IMR-90 (cell line): ENCODE results near the gene PATL2. TPM values are rescaled to one million over a fixed set of nuclear protein-coding genes. Genes with fewer than 3 reads are reported as not detected.

Experiments
- ATAC-seq: fragments of 200-7000 bp; cut with Tn5 transposase; 2 replicates; pipeline ENCODE4 v1.9.1; 2020; ENCODE audit warnings: low read depth, mild to moderate bottlenecking, moderate library complexity
- BruUV-seq: library from RNA; stranded (reverse); fragments of 400-500 nt; replicated peaks from 2 replicates; lab custom pipeline; 2021; lab: Mats Ljungman, UMichigan
- CTCF ChIA-PET: fragments of 300-600 bp; formaldehyde crosslinking; extraction: SDS; loops from one replicate; lab custom pipeline; 2021; ENCODE audit warnings: antibody characterized with exemption; lab: Yijun Ruan, JAX
- POLR2A ChIA-PET: fragments of 300-600 bp; sonication (Branson Sonifier 250); formaldehyde crosslinking; loops from one replicate; lab custom pipeline; 2022; ENCODE audit warnings: antibody characterized with exemption; ENCODE audit not compliant: unreplicated experiment; lab: Charles Lee
- DNase-seq: peaks from one replicate; pipeline ENCODE4 v3.0.0; 2013
- H2AFZ ChIP-seq: replicated peaks from 2 replicates; pipeline ENCODE3; 2013; ENCODE audit warnings: low read length, mild to moderate bottlenecking; ENCODE audit not compliant: poor library complexity
- H2AK5ac ChIP-seq: 2 replicates; pipeline ENCODE4 v1.6.1; 2013; ENCODE audit warnings: low read depth, low read length, inconsistent platforms
- H2AK9ac ChIP-seq: replicated peaks from 2 replicates; pipeline ENCODE3; 2013; ENCODE audit warnings: mild to moderate bottlenecking, low read depth, low read length, moderate library complexity; ENCODE audit not compliant: poor library complexity
- H2BK120ac ChIP-seq: 2 replicates; pipeline ENCODE4 v1.6.1; 2013; ENCODE audit warnings: low read depth, low read length, inconsistent platforms
- H2BK15ac ChIP-seq: 3 replicates; pipeline ENCODE4 v1.6.1; 2013; ENCODE audit warnings: low read depth, low read length, inconsistent platforms
- H2BK20ac ChIP-seq: 2 replicates; pipeline ENCODE4 v1.6.1; 2013; ENCODE audit warnings: low read depth, mild to moderate bottlenecking, inconsistent platforms, low read length, moderate library complexity
- H2BK5ac ChIP-seq: 2 replicates; pipeline ENCODE4 v1.6.1; 2013; ENCODE audit warnings: mild to moderate bottlenecking, low read depth, low read length, inconsistent platforms; ENCODE audit not compliant: poor library complexity, severe bottlenecking
- H3K14ac ChIP-seq: replicated peaks from 2 replicates; pipeline ENCODE4 v1.6.1; 2013; ENCODE audit warnings: low read depth, low read length, inconsistent platforms
- H3K18ac ChIP-seq: 2 replicates; pipeline ENCODE4 v1.6.1; 2013; ENCODE audit warnings: low read depth, low read length, control low read depth
- H3K23ac ChIP-seq: 2 replicates; pipeline ENCODE4 v1.6.1; 2013; ENCODE audit warnings: low read depth, low read length, inconsistent platforms
- H3K27ac ChIP-seq: 2 replicates; pipeline ENCODE4 v1.5.1; 2013; ENCODE audit warnings: mild to moderate bottlenecking, control low read depth, low read length; ENCODE audit not compliant: insufficient read depth
- H3K27me3 ChIP-seq: 2 replicates; pipeline ENCODE4 v1.6.1; 2013; ENCODE audit warnings: low read length; ENCODE audit not compliant: control insufficient read depth, insufficient read depth
- H3K36me3 ChIP-seq: 2 replicates; pipeline ENCODE4 v1.6.1; 2013; ENCODE audit warnings: low read length, mixed read lengths; ENCODE audit not compliant: control insufficient read depth, insufficient read depth
- H3K4ac ChIP-seq: 2 replicates; pipeline ENCODE4 v1.6.1; 2013; ENCODE audit warnings: low read depth, low read length, inconsistent platforms
- H3K4me1 ChIP-seq: 2 replicates; pipeline ENCODE4 v1.6.1; 2013; ENCODE audit warnings: low read length, mixed read lengths; ENCODE audit not compliant: control insufficient read depth, insufficient read depth
- H3K4me2 ChIP-seq: 2 replicates; pipeline ENCODE4 v1.6.1; 2013; ENCODE audit warnings: low read depth, mild to moderate bottlenecking, control low read depth, low read length, moderate library complexity
- H3K4me3 ChIP-seq: 2 replicates; pipeline ENCODE4 v1.5.1; 2013; ENCODE audit warnings: low read depth, mild to moderate bottlenecking, control low read depth, low read length, moderate library complexity; ENCODE audit not compliant: insufficient read depth
- H3K56ac ChIP-seq: 2 replicates; pipeline ENCODE4 v1.6.1; 2013; ENCODE audit warnings: low read length, inconsistent platforms; ENCODE audit not compliant: insufficient read depth; ENCODE audit errors: extremely low read depth
- H3K79me1 ChIP-seq, 2 experiments: 2 replicates each; pipeline ENCODE4 v1.6.1; 2013; ENCODE audit warnings: low read length in 2 of 2, inconsistent platforms in 1 of 2, low read depth in 1 of 2
- H3K9ac ChIP-seq: 2 replicates; pipeline ENCODE4 v1.6.1; 2013; ENCODE audit warnings: low read depth, low read length, control low read depth
- H3K9me1 ChIP-seq: 2 replicates; pipeline ENCODE4 v1.6.1; 2013; ENCODE audit warnings: low read length, inconsistent platforms; ENCODE audit not compliant: insufficient read depth
- H3K9me3 ChIP-seq: 2 replicates; pipeline ENCODE4 v1.6.1; 2013; ENCODE audit warnings: low read length; ENCODE audit not compliant: control insufficient read depth, insufficient read depth
- H4K20me1 ChIP-seq: 2 replicates; pipeline ENCODE4 v1.6.1; 2013; ENCODE audit warnings: low read length, inconsistent platforms; ENCODE audit not compliant: insufficient read depth
- H4K5ac ChIP-seq: 2 replicates; pipeline ENCODE4 v1.6.1; 2013; ENCODE audit warnings: mild to moderate bottlenecking, low read depth, low read length, control low read depth
- H4K8ac ChIP-seq, 2 experiments: 2 replicates each; pipeline ENCODE4 v1.6.1; 2013; ENCODE audit warnings: low read depth in 2 of 2, low read length in 2 of 2, control low read depth in 1 of 2, inconsistent platforms in 1 of 2
- H4K91ac ChIP-seq: 2 replicates; pipeline ENCODE4 v1.6.1; 2013; ENCODE audit warnings: low read depth, low read length, inconsistent platforms; ENCODE audit not compliant: insufficient read depth
- BHLHE40 ChIP-seq: fragments of 150-350 bp; IDR thresholded peaks from 2 replicates; pipeline ENCODE4 v1.6.1; 2016; ENCODE audit warnings: mild to moderate bottlenecking, low read depth, low read length
- FOS ChIP-seq: fragments of 150-350 bp; IDR thresholded peaks from 2 replicates; pipeline ENCODE4 v1.6.1; 2016; ENCODE audit warnings: low read depth, low read length
- MAFK ChIP-seq: IDR thresholded peaks from 2 replicates; pipeline ENCODE4 v1.6.1; 2012; ENCODE audit warnings: low read depth, low read length, improper control_type of control experiment
- MAZ ChIP-seq: IDR thresholded peaks from 2 replicates; pipeline ENCODE4 v1.6.1; 2012; ENCODE audit warnings: low read depth, mild to moderate bottlenecking, low read length, improper control_type of control experiment, moderate library complexity, borderline replicate concordance
- MXI1 ChIP-seq: IDR thresholded peaks from 2 replicates; pipeline ENCODE4 v1.6.1; 2012; ENCODE audit warnings: low read depth, mild to moderate bottlenecking, low read length, moderate library complexity, borderline replicate concordance
- RAD21 ChIP-seq: IDR thresholded peaks from 2 replicates; pipeline ENCODE4 v1.6.1; 2012; ENCODE audit warnings: low read length, improper control_type of control experiment
- RCOR1 ChIP-seq: IDR thresholded peaks from 2 replicates; pipeline ENCODE4 v1.6.1; 2012; ENCODE audit warnings: mild to moderate bottlenecking, low read length, improper control_type of control experiment; ENCODE audit not compliant: insufficient replicate concordance
- RFX5 ChIP-seq: IDR thresholded peaks from 2 replicates; pipeline ENCODE4 v1.8.0; 2012; ENCODE audit warnings: low read depth, mild to moderate bottlenecking, low read length, moderate library complexity
- SMC3 ChIP-seq: fragments of 150-350 bp; IDR thresholded peaks from 2 replicates; pipeline ENCODE4 v1.6.1; 2016; ENCODE audit warnings: low read depth, mild to moderate bottlenecking, antibody characterized with exemption, low read length, moderate library complexity
- WGBS, 2 experiments: methylation state at CpG; one replicate each; pipeline versions ENCODE4 v1.1.5 to v1.1.7; 2013; ENCODE audit warnings: missing lambda C conversion rate in 2 of 2; ENCODE audit not compliant: insufficient read length in 1 of 2; ENCODE audit errors: extremely low coverage in 2 of 2; 5-methylcytosine and 5-hydroxymethylcytosine counted together
- dilution Hi-C: fragments of 300-500 bp; cut with HindIII; formaldehyde crosslinking; loops from one replicate; pipeline ENCODE4 v1.14.3; 2018; ENCODE audit warnings: low sequenced_read_pairs; ENCODE audit not compliant: unreplicated experiment
- in situ Hi-C: fragments of 300-500 bp; cut with MboI; formaldehyde crosslinking; loops from 3 replicates; pipeline ENCODE4 v1.14.3; 2019; ENCODE audit warnings: low sequenced_read_pairs, inconsistent platforms, mixed read lengths
- intact Hi-C: fragments of 100-400 bp; cut with micrococcal nuclease; formaldehyde crosslinking; loops from 2 replicates; pipeline ENCODE4 v1.10.0; 2022
- polyA plus RNA-seq, 3 experiments: library from polyadenylated mRNA; depleted of rRNA; stranded (reverse); fragments of >200 nt; gene quantifications; 2 replicates each; pipeline ENCODE4 v1.2.3, GENCODE V29; 2012; ENCODE audit warnings: low replicate concordance in 1 of 3
- total RNA-seq: library from RNA; depleted of rRNA; stranded (reverse); fragments of >200 nt; gene quantifications from 2 replicates; pipeline ENCODE4 v1.2.3, GENCODE V29; 2012

PATL2 gene
- total and polyA plus RNA-seq, 2 of the 4 experiments (the other 2 are of a cell fraction) = 0.10 TPM; not detected in 1

- POLR2A ChIA-PET = interaction anchor here (1.2 to 2.0 kb wide), 2 partner anchors 74 to 75 kb away, joined by 4 to 7 read pairs; partner anchors contain the start of gene TRIM69
- H3K4ac ChIP-seq = peak overlapping the region; percentile 66
- H3K79me1 ChIP-seq = peaks cover 15 to 25% of the 10 kb centered on the region in 2 experiments; a peak in 3 of 4 replicates
- ATAC-seq (peak; percentile 55), DNase-seq (peak; percentile 48)
- H2BK120ac ChIP-seq = no peak overlapping the region
- peak overlapping the region; percentile 57 for H4K91ac ChIP-seq
- peak overlapping the region; percentile 39; the same call in 1 of the 2 replicates for H2AK5ac ChIP-seq
- no peaks in the 10 kb centered on the region for H3K27me3 ChIP-seq
- peak overlapping the region; percentile 65 for H3K56ac ChIP-seq
- no peak for TF ChIP-seq BHLHE40
- TF ChIP-seq RFX5 = no peak
- TF ChIP-seq MAZ = no peak
- peak; percentile 73; the same call in 1 of the 2 replicates for TF ChIP-seq MXI1
- TF ChIP-seq RAD21 = no peak
- no peak for TF ChIP-seq SMC3
- no peak for TF ChIP-seq FOS
- TF ChIP-seq MAFK = no peak
- TF ChIP-seq RCOR1 = no peak
- intact Hi-C loops (loop anchor here (1.0 to 5.0 kb wide), 4 partner anchors 49 to 375 kb away; partner anchors contain the start of genes B2M and PATL2), in situ Hi-C loops (no loop called here), dilution Hi-C loops (no loop called here)
- peak overlapping the region; percentile 93 for H3K23ac ChIP-seq
- 1% methylated on average over 14 of the region's 34 CpGs; no CpG with 5 or more reads in 1 of the 2 experiments for WGBS, 2 experiments
- no peaks in the 10 kb centered on the region for H3K9me3 ChIP-seq
- 0 out of 2 replicates have a peak, but pooled peaks cover 3% of the 10 kb centered on the region for H3K4me1 ChIP-seq
- peak overlapping the region; percentile 73 for H3K27ac ChIP-seq
- CTCF ChIA-PET = interaction anchor here (0.6 to 1.9 kb wide), 12 partner anchors 38 to 259 kb away, joined by 3 to 19 read pairs (median 4); partner anchors contain the start of genes B2M, PATL2 and TRIM69
- peak overlapping the region; percentile 98 for H2AFZ ChIP-seq
- H2AK9ac ChIP-seq = peak overlapping the region; percentile 98
- H4K8ac ChIP-seq = peak overlapping the region; percentile 84 to 85
- TSS peak; percentile 47 for BruUV-seq
- peak overlapping the region; percentile 45 for H3K14ac ChIP-seq
- H4K5ac ChIP-seq = peak overlapping the region; percentile 67
- peak overlapping the region; percentile 27; the same call in 1 of the 2 replicates for H3K18ac ChIP-seq
- H3K9me1 ChIP-seq = peaks cover 4% of the 10 kb centered on the region; the same call in 1 of the 2 replicates
- no peaks in the 10 kb centered on the region for H4K20me1 ChIP-seq
- peak overlapping the region; percentile 60 for H3K4me3 ChIP-seq
- H3K4me2 ChIP-seq = peak overlapping the region; percentile 81
- H3K36me3 ChIP-seq = peaks cover 2% of the 10 kb centered on the region
- no peak overlapping the region for H2BK15ac ChIP-seq
- peak overlapping the region; percentile 73 for H3K9ac ChIP-seq
- no peak overlapping the region for H2BK20ac ChIP-seq
- peak overlapping the region; percentile 63 for H2BK5ac ChIP-seq
Measured at GRCh38 chr15:44662478-44663409, 48.4 kb downstream of the PATL2 start.
